Stomach (tissue), 9 donors: ENCODE measurements around the gene PC. TPM values are rescaled to one million over a fixed set of nuclear protein-coding genes. Genes with fewer than 3 reads are reported as not detected.

Experiments used
- DNase-seq, 2 donors: peaks; one replicate each; pipeline versions ENCODE4 v3.0.0 to v3.0.0-alpha.2; 2013 to 2019
- H3K27ac ChIP-seq, 5 donors: fragments of 200-600 bp in 4 of 5; sonication (generic) in 4 of 5; one replicate each; pipeline ENCODE4 v1.5.1; 2013 to 2019; ENCODE audit warnings: mild to moderate bottlenecking in 1 of 5, moderate library complexity in 1 of 5
- H3K27me3 ChIP-seq, 3 donors: fragments of 200-600 bp; sonication (generic); one replicate each; pipeline ENCODE4 v1.5.1; 2017 to 2019; ENCODE audit warnings: mixed run types in 1 of 3
- H3K36me3 ChIP-seq, 4 donors: fragments of 200-600 bp; sonication (generic); 1 replicate in 3 of 4; 2 replicates in 1 of 4; pipeline ENCODE4 v1.5.1; 2016 to 2019
- H3K4me1 ChIP-seq, 4 donors: fragments of 200-600 bp; sonication (generic); one replicate each; pipeline ENCODE4 v1.5.1; 2016 to 2019
- H3K4me3 ChIP-seq, 4 donors: fragments of 200-600 bp; sonication (generic) in 3 of 4; one replicate each; pipeline ENCODE4 v1.5.1; 2016 to 2019; ENCODE audit warnings: mild to moderate bottlenecking in 1 of 4
- H3K9me3 ChIP-seq, 4 donors: fragments of 200-600 bp; sonication (generic); one replicate each; pipeline ENCODE4 v1.5.1; 2016 to 2019
- CTCF ChIP-seq, 7 experiments: fragments of 450-650 bp in 4 of 7; fragments of 200-600 bp in 3 of 7; sonication (generic) in 3 of 7; IDR thresholded peaks; one replicate each; pipeline ENCODE4 v1.5.1; 2016 to 2019; ENCODE audit warnings: antibody characterized with exemption in 7 of 7, control low read depth in 2 of 7, mild to moderate bottlenecking in 1 of 7
- EP300 ChIP-seq: sonication (generic); formaldehyde crosslinking; IDR thresholded peaks from one replicate; pipeline ENCODE4 v1.6.1; 2017; ENCODE audit warnings: antibody characterized with exemption
- POLR2A ChIP-seq, 4 donors: fragments of 450-650 bp; IDR thresholded peaks; one replicate each; pipeline ENCODE4 v1.6.1; 2016; ENCODE audit warnings: antibody characterized with exemption in 4 of 4, control low read depth in 2 of 4, mild to moderate bottlenecking in 1 of 4, moderate library complexity in 1 of 4
- POLR2AphosphoS5 ChIP-seq, 3 donors: sonication (generic); formaldehyde crosslinking; IDR thresholded peaks; one replicate each; pipeline ENCODE4 v1.6.1; 2016; ENCODE audit warnings: antibody characterized with exemption in 3 of 3
- WGBS, 5 donors: extraction: QIAGEN DNeasy Blood & Tissue Kit in 3 of 5; methylation state at CpG; one replicate each; pipeline versions ENCODE4 v1.1.5 to v1.1.7; 2013 to 2018; 5-methylcytosine and 5-hydroxymethylcytosine counted together
- intact Hi-C: fragments of 100-400 bp; cut with DNase I; formaldehyde crosslinking; loops from one replicate; pipeline ENCODE4 v1.15.1; 2023; ENCODE audit warnings: low total_unique reads
- polyA plus RNA-seq, 3 donors: library from polyadenylated mRNA; stranded (reverse); fragments of 200-250 nt; gene quantifications; one replicate each; pipeline ENCODE4 v1.2.3, GENCODE V29; 2013
- total RNA-seq, 5 donors: library from RNA; depleted of rRNA; stranded (reverse); fragments of >200 nt; gene quantifications; one replicate each; pipeline versions ENCODE4 v1.1.0 to v1.2.3, GENCODE V29; 2014 to 2016
- donor health status: healthy with polysubstance abuse.
- donor health status: Bipolar disorder and iron deficiency.
- donor health status: healthy.

The PC gene
- total and polyA plus RNA-seq, 8 donors = 0.58 to 86.0 (median 22.3) TPM

GRCh38 chr11:66851698-66852465, 106.3 kb downstream of the PC start:
- H3K27me3 ChIP-seq = no peaks in the 10 kb centered on the region
- peaks cover 9 to 31% (median 29%) of the 10 kb centered on the region in 4 donors for H3K36me3 ChIP-seq
- peaks cover 7 to 10% (median 9%) of the 10 kb centered on the region in 4 donors for H3K4me1 ChIP-seq
- H3K4me3 ChIP-seq = no peak overlapping the region
- 70 to 80% (median 75%) methylated on average over 24 to 26 of the region's 26 CpGs for WGBS, 5 donors
- no peaks in the 10 kb centered on the region for H3K9me3 ChIP-seq
- no peak for DNase-seq
- H3K27ac ChIP-seq = no peak overlapping the region
- intact Hi-C loops = no loop called here
- no peak for TF ChIP-seq POLR2A (IDR thresholded peaks at IDR 0.05)
- TF ChIP-seq CTCF (IDR thresholded peaks at IDR 0.05) = no peak
- no peak for TF ChIP-seq EP300
- no peak for TF ChIP-seq POLR2AphosphoS5 (IDR thresholded peaks at IDR 0.05)

GRCh38 chr11:66851239-66851596, 107.0 kb downstream of the PC start:
- 80 to 94% (median 85%) methylated on average over 4 of the region's 4 CpGs for WGBS, 5 donors
- no peak for DNase-seq
- Histone ChIP-seq H3K27me3 (no peaks in the 10 kb centered on the region), H3K4me3 (no peak overlapping the region), H3K36me3 (peaks cover 14 to 37% (median 35%) of the 10 kb centered on the region in 4 donors), H3K4me1 (peaks cover 7 to 10% (median 9%) of the 10 kb centered on the region in 4 donors), H3K27ac (no peak overlapping the region), H3K9me3 (no peaks in the 10 kb centered on the region)
- TF ChIP-seq POLR2AphosphoS5 (IDR thresholded peaks at IDR 0.05) (no peak), EP300 (no peak), POLR2A (IDR thresholded peaks at IDR 0.05) (no peak), CTCF (IDR thresholded peaks at IDR 0.05) (no peak)
- intact Hi-C loops = no loop called here

- H3K27ac ChIP-seq = no peak overlapping the region
- H3K4me1 ChIP-seq = peaks cover 6 to 8% (median 7%) of the 10 kb centered on the region in 4 donors
- no peaks in the 10 kb centered on the region for H3K9me3 ChIP-seq
- intact Hi-C loops = no loop called here
- H3K4me3 ChIP-seq = no peak overlapping the region
- peaks cover 19 to 43% (median 40%) of the 10 kb centered on the region in 4 donors for H3K36me3 ChIP-seq
- TF ChIP-seq POLR2AphosphoS5 (IDR thresholded peaks at IDR 0.05) (no peak), CTCF (IDR thresholded peaks at IDR 0.05) (no peak), POLR2A (IDR thresholded peaks at IDR 0.05) (no peak), EP300 (no peak)
- 91 to 92% (median 91%) methylated on average over 15 to 23 of the region's 23 CpGs for WGBS, 5 donors
- no peaks in the 10 kb centered on the region for H3K27me3 ChIP-seq
- DNase-seq = no peak
These were observed 107.5 kb downstream of the PC start for GRCh38 chr11:66850588-66851238.

GRCh38 chr11:66850235-66850587, 108.0 kb downstream of the PC start:
- DNase-seq = no peak
- Histone ChIP-seq H3K4me1 (peaks cover under 1 to 5% (median 4%) of the 10 kb centered on the region in 4 donors), H3K4me3 (no peak overlapping the region), H3K27me3 (no peaks in the 10 kb centered on the region), H3K9me3 (no peaks in the 10 kb centered on the region), H3K36me3 (peaks cover 21 to 48% (median 46%) of the 10 kb centered on the region in 4 donors), H3K27ac (no peak overlapping the region)
- 91 to 97% (median 94%) methylated on average over 9 to 10 of the region's 10 CpGs for WGBS, 5 donors
- TF ChIP-seq POLR2AphosphoS5 (IDR thresholded peaks at IDR 0.05) = no peak
- no peak for TF ChIP-seq POLR2A (IDR thresholded peaks at IDR 0.05)
- TF ChIP-seq EP300 = no peak
- TF ChIP-seq CTCF (IDR thresholded peaks at IDR 0.05) = no peak
- intact Hi-C loops = no loop called here
